ENCODE data around the gene RBM45. TPM values are rescaled to one million over a fixed set of nuclear protein-coding genes. Genes with fewer than 3 reads are reported as not detected.

Gene RBM45
- total RNA-seq, 1 experiment from 2014 or later: 19.7 TPM

- DNase-seq (ENCODE audit: low spot score): no peak
Observed at GRCh38 chr2:178159966-178160365, 47.7 kb downstream of the RBM45 start.

- DNase-seq (ENCODE audit: low spot score): no peak
Observed at GRCh38 chr2:178160601-178161000, 48.4 kb downstream of the RBM45 start.

- no peak for DNase-seq (ENCODE audit: low spot score)
Observed at GRCh38 chr2:178163395-178163794, 51.2 kb downstream of the RBM45 start.

GRCh38 chr2:178163911-178164310 lies 51.7 kb downstream of the RBM45 start:
- DNase-seq (ENCODE audit: low spot score): no peak

DNA sequence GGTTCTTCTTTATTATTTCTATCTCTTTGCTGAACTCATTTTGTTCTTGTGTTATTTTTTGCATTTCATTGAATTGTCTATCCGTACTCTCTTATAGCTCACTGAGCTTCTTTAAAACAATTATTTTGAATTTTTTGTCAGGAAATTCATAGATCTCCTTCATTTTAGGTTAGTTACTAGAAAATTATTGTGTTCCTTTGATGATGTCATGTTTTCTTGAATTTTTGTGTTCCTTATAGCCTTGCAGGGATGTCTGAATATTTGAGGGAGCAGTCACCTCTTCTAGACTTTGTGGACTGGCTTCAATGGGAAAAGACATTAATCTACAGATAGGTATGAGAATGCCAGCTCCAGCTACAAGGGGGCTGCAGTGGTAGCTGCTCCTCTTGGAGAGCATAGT lies 61.4 kb downstream of the RBM45 start:
- no peak for DNase-seq (ENCODE audit: low spot score)

GRCh38 chr2:178177066-178177679 lies 64.9 kb downstream of the RBM45 start:
- DNase-seq (ENCODE audit: low spot score): peak; percentile 17

Other genes with a start within 250 kb of the RBM45 start
- gene PDE11A, start 39.7 kb upstream of the RBM45 start, total RNA-seq (2014; rRNA removed; shearing (Covaris generic)): 0.60 and 0.70 TPM in 2 replicates
- gene OSBPL6, start 82.1 kb downstream of the RBM45 start, total RNA-seq (2014; rRNA removed; shearing (Covaris generic)): 3.9 and 10.1 TPM in 2 replicates